Right atrium auricular region (tissue), 2 donors: ENCODE results near the gene SLCO4A1. TPM values are rescaled to one million over a fixed set of nuclear protein-coding genes. Genes with fewer than 3 reads are reported as not detected.

Experiments used
- DNase-seq: peaks from one replicate; pipeline ENCODE4 v3.0.0-alpha.2; 2019; ENCODE audit warnings: low spot score
- H3K27ac ChIP-seq, 2 donors: fragments of 200-600 bp; sonication (generic); 1 replicate in 1 of 2; 2 replicates in 1 of 2; pipeline ENCODE4 v1.5.1; 2016 to 2019
- H3K27me3 ChIP-seq, 2 donors: fragments of 200-600 bp; sonication (generic); one replicate each; pipeline versions ENCODE4 v1.5.1 to v1.6.0; 2017 to 2019
- H3K36me3 ChIP-seq: fragments of 200-600 bp; sonication (generic); one replicate; pipeline ENCODE4 v1.5.1; 2016
- H3K4me1 ChIP-seq, 2 donors: fragments of 200-600 bp; sonication (generic); one replicate each; pipeline versions ENCODE4 v1.5.1 to v1.6.0; 2017 to 2019
- H3K4me3 ChIP-seq, 2 donors: fragments of 200-600 bp; sonication (generic); 1 replicate in 1 of 2; 2 replicates in 1 of 2; pipeline ENCODE4 v1.5.1; 2017 to 2019; ENCODE audit warnings: mild to moderate bottlenecking in 1 of 2, moderate library complexity in 1 of 2
- H3K9me3 ChIP-seq, 2 donors: fragments of 200-600 bp; sonication (generic); one replicate each; pipeline ENCODE4 v1.5.1; 2019
- total RNA-seq, 2 donors: library from RNA; depleted of rRNA; stranded (reverse); fragments of >200 nt; gene quantifications; one replicate each; pipeline ENCODE4 v1.1.0, GENCODE V29; 2016
- TF ChIP-seq, protein P1 (sequence below), 2 donors: fragments of 200-600 bp; sonication (generic); IDR thresholded peaks; one replicate each; pipeline ENCODE4 v1.5.1; 2019; ENCODE audit warnings: antibody characterized with exemption in 2 of 2

SLCO4A1 gene
- total RNA-seq, 2 donors from 2014 or later, result 13.4 to 19.8 TPM

DNA sequence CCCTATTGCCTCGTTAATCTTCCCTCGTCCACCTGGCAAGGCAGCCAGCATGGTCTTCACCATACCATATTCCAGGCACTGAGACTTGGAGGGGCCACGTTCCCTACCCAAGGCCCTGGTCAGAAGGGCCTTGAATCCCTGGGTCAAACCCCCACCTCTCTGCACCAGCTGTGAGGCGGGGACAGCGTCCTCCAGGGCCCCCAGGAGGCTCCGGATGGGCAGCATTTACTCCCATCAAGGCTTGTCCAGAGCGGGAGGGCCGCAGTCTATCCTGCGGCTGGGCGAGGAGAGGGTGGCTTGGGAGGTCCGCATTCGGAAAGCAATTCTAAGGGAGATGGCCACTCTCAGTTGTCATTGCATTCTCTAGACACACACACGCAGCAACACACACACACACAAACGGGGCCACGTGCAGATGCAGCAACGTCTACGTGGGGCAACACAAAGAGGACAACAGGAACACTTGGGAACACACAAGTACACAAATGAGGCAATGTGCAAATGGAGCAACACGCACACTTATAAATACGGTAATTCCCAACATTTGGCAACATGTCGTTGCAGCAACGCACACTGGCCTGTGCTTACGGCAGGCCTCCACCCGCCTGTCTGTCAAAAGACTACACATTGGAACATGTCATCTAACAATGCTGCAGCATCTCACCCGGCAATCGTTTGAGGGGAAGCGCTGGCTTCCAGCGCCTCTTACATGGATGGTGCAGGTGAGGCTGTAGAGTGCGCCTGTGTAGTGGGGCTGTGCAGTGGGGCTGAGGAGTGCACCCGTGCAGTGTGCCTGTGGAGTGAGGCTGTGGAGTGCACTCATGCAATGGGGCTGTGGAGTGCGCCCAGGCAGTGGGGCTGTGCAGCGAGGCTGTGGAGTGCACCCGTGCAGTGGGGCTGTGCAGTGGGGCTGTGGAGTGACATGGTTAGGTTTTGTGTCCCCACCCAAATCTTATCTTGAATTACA, 53.4 kb downstream of the SLCO4A1 start:
- Histone ChIP-seq H3K27ac (no peak overlapping the region), H3K4me3 (no peak overlapping the region), H3K9me3 (no peaks in the 10 kb centered on the region), H3K4me1 (no peaks in the 10 kb centered on the region), H3K36me3 (no peaks in the 10 kb centered on the region), H3K27me3 (no peaks in the 10 kb centered on the region)
- no peak for DNase-seq
- TF ChIP-seq, protein P1, sequence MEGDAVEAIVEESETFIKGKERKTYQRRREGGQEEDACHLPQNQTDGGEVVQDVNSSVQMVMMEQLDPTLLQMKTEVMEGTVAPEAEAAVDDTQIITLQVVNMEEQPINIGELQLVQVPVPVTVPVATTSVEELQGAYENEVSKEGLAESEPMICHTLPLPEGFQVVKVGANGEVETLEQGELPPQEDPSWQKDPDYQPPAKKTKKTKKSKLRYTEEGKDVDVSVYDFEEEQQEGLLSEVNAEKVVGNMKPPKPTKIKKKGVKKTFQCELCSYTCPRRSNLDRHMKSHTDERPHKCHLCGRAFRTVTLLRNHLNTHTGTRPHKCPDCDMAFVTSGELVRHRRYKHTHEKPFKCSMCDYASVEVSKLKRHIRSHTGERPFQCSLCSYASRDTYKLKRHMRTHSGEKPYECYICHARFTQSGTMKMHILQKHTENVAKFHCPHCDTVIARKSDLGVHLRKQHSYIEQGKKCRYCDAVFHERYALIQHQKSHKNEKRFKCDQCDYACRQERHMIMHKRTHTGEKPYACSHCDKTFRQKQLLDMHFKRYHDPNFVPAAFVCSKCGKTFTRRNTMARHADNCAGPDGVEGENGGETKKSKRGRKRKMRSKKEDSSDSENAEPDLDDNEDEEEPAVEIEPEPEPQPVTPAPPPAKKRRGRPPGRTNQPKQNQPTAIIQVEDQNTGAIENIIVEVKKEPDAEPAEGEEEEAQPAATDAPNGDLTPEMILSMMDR (IDR thresholded peaks at IDR 0.05), result no peak

DNA sequence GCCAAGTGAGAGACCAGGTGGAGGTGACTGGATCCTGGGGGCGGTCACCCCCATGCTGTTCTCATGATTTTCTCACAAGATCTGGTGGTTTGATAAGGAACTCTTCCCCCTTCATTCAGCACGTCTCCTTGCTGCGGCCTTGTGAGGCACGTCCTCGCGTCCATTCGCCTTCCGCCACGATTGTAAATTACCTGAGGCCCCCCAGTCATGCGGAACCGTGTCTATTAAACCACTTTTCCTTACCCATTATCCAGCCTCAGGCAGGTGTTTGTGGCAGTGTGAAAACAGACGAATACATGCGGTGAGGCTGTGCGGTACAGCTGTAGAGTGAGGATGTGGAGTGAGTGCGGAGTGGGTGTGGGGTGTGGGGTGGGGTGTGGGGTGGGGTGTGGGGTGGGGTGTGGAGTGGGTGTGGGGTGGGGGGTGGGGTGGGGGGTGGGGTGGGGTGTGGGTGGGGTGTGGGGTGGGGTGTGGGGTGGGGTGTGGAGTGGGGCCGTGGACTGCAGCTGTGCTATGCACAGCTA, 54.2 kb downstream of the SLCO4A1 start:
- DNase-seq, result no peak
- Histone ChIP-seq H3K4me3 (no peak overlapping the region), H3K9me3 (no peaks in the 10 kb centered on the region)

DNA sequence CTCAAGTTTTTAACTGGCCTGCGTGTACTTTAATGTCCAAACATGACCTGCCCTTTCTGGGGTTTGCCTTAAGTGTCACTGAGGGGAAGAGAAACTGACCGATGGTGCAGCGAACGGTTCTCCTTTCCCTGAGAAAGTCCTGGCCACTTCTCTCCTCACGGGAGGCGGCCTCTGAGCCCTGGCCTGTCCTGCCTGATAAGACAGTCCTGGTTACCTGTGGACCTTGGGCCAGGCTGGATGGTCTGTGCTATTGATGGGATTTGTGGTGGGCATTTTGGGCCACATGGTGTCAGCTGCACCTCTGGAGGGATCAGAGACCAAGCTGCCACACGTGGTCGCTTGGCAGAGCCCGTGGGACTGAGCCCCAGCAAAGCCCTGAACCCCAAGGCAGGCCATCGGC, 54.7 kb downstream of the SLCO4A1 start:
- DNase-seq, result no peak
- H3K9me3 ChIP-seq, result no peaks in the 10 kb centered on the region
- TF ChIP-seq, protein P1 (IDR thresholded peaks at IDR 0.05), result no peak

More for the DNA sequence above, 54.2 kb downstream of the SLCO4A1 start:
- H3K36me3 ChIP-seq, result no peaks in the 10 kb centered on the region
- H3K27ac ChIP-seq, result no peak overlapping the region
- no peaks in the 10 kb centered on the region for H3K4me1 ChIP-seq
- TF ChIP-seq, protein P1 (IDR thresholded peaks at IDR 0.05), result no peak
- no peaks in the 10 kb centered on the region for H3K27me3 ChIP-seq

DNA sequence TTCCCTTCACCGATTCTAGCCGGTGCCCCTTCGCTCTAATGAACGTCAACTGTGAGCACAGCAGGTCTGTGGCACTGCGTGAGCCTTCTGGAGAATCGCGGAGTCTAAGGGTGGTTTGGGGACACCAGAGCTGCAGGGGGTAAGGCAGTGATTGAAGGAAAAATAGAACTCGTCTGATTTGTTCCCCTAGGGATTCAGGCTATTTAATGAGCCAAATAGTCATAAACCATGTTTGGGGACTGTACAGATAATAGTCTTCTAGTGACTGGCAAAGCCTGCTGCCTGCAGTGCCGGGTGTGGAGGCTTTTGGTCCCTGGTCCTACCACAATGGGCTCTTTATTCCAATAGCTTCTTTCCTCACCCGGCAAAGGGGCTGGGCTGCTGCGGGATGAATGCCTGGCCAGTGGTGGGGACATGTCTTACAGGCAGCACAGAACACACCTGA, 55.2 kb downstream of the SLCO4A1 start:
- Histone ChIP-seq H3K4me3 (no peak overlapping the region), H3K4me1 (no peaks in the 10 kb centered on the region), H3K27ac (no peak overlapping the region), H3K9me3 (no peaks in the 10 kb centered on the region), H3K36me3 (no peaks in the 10 kb centered on the region), H3K27me3 (no peaks in the 10 kb centered on the region)
- DNase-seq, result no peak
- TF ChIP-seq, protein P1 (IDR thresholded peaks at IDR 0.05), result no peak

More for the DNA sequence above, 54.7 kb downstream of the SLCO4A1 start:
- Histone ChIP-seq H3K4me1 (no peaks in the 10 kb centered on the region), H3K27me3 (no peaks in the 10 kb centered on the region), H3K27ac (no peak overlapping the region), H3K36me3 (no peaks in the 10 kb centered on the region), H3K4me3 (no peak overlapping the region)

DNA sequence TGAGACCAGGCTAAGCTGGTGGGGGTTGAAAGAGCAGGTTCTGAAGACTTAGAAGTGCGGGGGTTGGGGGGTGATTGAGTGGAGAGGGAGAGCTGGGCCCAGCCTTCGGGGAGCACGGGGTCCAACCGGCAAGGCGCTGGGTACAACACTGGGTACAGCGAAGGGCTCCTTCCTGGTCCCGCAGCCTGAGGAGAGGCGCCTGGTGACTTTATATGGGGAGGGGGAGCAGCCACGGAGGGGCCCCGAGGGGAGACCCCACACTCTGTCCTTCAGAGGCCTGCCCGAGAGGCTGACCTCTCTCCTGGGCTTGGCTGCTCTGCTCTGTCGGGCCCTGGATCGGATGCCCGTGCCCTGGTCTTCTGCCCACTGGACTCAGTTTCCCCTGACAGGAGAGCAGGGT, 55.9 kb downstream of the SLCO4A1 start:
- Histone ChIP-seq H3K27me3 (no peaks in the 10 kb centered on the region), H3K36me3 (no peaks in the 10 kb centered on the region), H3K9me3 (no peaks in the 10 kb centered on the region), H3K27ac (no peak overlapping the region), H3K4me3 (no peak overlapping the region), H3K4me1 (no peaks in the 10 kb centered on the region)
- no peak for DNase-seq
- TF ChIP-seq, protein P1 (IDR thresholded peaks at IDR 0.05), result no peak
